OCI-LY1 (cell line): ENCODE results near the gene CACNA2D3.

Experiments
- CTCF ChIP-seq: fragments of 200-600 bp; sonication (generic), shearing (Covaris generic); IDR thresholded peaks from 2 replicates; pipeline ENCODE4 v1.5.1; 2017; ENCODE audit warnings: mild to moderate bottlenecking, antibody characterized with exemption, low read length, moderate library complexity, mixed read lengths
- EZH2 ChIP-seq: fragments of 200-600 bp; sonication (generic), shearing (Covaris generic); IDR thresholded peaks from 2 replicates; pipeline ENCODE4 v1.8.0; 2017; ENCODE audit warnings: borderline replicate concordance, mixed run types, mild to moderate bottlenecking, antibody characterized with exemption, low read length, moderate library complexity, mixed read lengths

DNA sequence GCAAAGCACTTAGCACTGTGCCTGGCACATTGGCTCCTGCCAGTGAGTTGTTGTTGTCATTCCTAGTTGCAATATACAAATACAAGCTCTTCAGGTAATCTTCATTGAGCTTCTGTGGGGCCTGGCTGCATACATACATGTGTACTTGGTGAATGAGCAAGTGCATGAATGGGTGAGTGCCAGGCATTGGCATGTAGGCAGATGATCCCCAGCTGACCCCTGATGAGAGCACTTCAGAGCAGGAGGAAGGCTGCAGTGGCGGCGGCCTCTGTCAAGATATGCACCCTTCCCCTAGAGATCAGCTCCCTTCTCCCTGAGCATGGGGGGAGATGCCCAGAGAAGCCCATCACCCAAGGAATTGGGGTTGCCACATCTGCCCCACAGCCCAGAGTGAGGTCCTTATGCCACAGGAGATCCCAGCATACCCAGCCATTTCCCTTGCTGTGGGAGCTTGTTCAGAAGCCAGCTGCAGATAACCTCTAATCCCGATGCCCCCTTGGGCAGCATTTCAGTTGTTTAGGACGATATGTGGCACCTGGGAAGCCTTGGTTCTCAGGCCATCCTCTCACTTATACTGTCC, 8.8 kb downstream of the CACNA2D3 start:
- TF ChIP-seq CTCF (no peak), EZH2 (no peak)
